GM21515 (cell line): ENCODE data around the gene PRRG4.
"Not testable (repeated sequence)": the region's sequence is repeated elsewhere in the genome, so short reads cannot be mapped to it uniquely, and the experiment has no call there.

Experiments
- ATAC-seq: cut with Tn5 transposase; IDR thresholded peaks from one replicate; pipeline ENCODE4 v1.9.1; 2021; ENCODE audit not compliant: unreplicated experiment

The PRRG4 gene

GRCh38 chr11:32830413-32830738 lies 649 bp downstream of the PRRG4 start:
- no peak for ATAC-seq

- ATAC-seq: no peak
These were observed 1.1 kb downstream of the PRRG4 start for GRCh38 chr11:32830796-32831195.

GRCh38 chr11:32831221-32831620 lies 1.5 kb downstream of the PRRG4 start:
- no peak for ATAC-seq

- ATAC-seq: no peak
These were observed 4.2 kb downstream of the PRRG4 start for GRCh38 chr11:32833921-32834320.

GRCh38 chr11:32836946-32837345 lies 7.2 kb downstream of the PRRG4 start:
- ATAC-seq: no peak

GRCh38 chr11:32838505-32839274 lies 9.0 kb downstream of the PRRG4 start:
- ATAC-seq: no peak

GRCh38 chr11:32839308-32839707 lies 9.6 kb downstream of the PRRG4 start:
- no peak for ATAC-seq

GRCh38 chr11:32840587-32840986 lies 10.9 kb downstream of the PRRG4 start:
- no peak for ATAC-seq

- no peak for ATAC-seq
These were observed 13.8 kb downstream of the PRRG4 start for GRCh38 chr11:32843544-32843943.

- no peak for ATAC-seq
These were observed 17.8 kb downstream of the PRRG4 start for GRCh38 chr11:32847511-32847910.

GRCh38 chr11:32849761-32850160 lies 20.0 kb downstream of the PRRG4 start:
- no peak for ATAC-seq

- ATAC-seq: no peak
These were observed 21.5 kb downstream of the PRRG4 start for GRCh38 chr11:32851251-32851650.

GRCh38 chr11:32852207-32852606 lies 22.5 kb downstream of the PRRG4 start:
- no peak for ATAC-seq

GRCh38 chr11:32855601-32856000 lies 25.9 kb downstream of the PRRG4 start:
- ATAC-seq: no peak

GRCh38 chr11:32858731-32859130 lies 29.0 kb downstream of the PRRG4 start:
- no peak for ATAC-seq

GRCh38 chr11:32861850-32862577 lies 32.3 kb downstream of the PRRG4 start:
- no peak for ATAC-seq

GRCh38 chr11:32864555-32864954 lies 34.8 kb downstream of the PRRG4 start:
- ATAC-seq: no peak

- ATAC-seq: not testable (repeated sequence)
These were observed 39.0 kb downstream of the PRRG4 start for GRCh38 chr11:32868752-32869151.

GRCh38 chr11:32870676-32871075 lies 40.9 kb downstream of the PRRG4 start:
- ATAC-seq: no peak

- ATAC-seq: no peak
These were observed 44.4 kb downstream of the PRRG4 start for GRCh38 chr11:32874132-32874531.

- no peak for ATAC-seq
These were observed 51.6 kb downstream of the PRRG4 start for GRCh38 chr11:32881286-32881685.

GRCh38 chr11:32883421-32883820 lies 53.7 kb downstream of the PRRG4 start:
- ATAC-seq: no peak

- no peak for ATAC-seq
These were observed 54.3 kb downstream of the PRRG4 start for GRCh38 chr11:32884023-32884422.
